Esophagus muscularis mucosa (tissue), 4 donors: Measurements from ENCODE around the gene PRPH2. TPM values are rescaled to one million over a fixed set of nuclear protein-coding genes. Genes with fewer than 3 reads are reported as not detected.

Experiments used
- DNase-seq: peaks from one replicate; pipeline ENCODE4 v3.0.0-alpha.2; 2017; ENCODE audit errors: extremely low spot score
- H3K27ac ChIP-seq, 4 donors: fragments of 200-600 bp; sonication (generic); replicated peaks in 1 of 4; 1 replicate in 3 of 4; 2 replicates in 1 of 4; pipeline ENCODE4 v1.5.1; 2016 to 2019; ENCODE audit warnings: mild to moderate bottlenecking in 1 of 4
- H3K27me3 ChIP-seq, 4 donors: fragments of 200-600 bp; sonication (generic); one replicate each; pipeline versions ENCODE4 v1.5.1 to v1.6.0; 2016 to 2019
- H3K36me3 ChIP-seq, 4 donors: fragments of 200-600 bp; sonication (generic); one replicate each; pipeline ENCODE4 v1.5.1; 2016 to 2019
- H3K4me1 ChIP-seq, 4 donors: fragments of 200-600 bp; sonication (generic); one replicate each; pipeline ENCODE4 v1.5.1; 2016 to 2019
- H3K4me3 ChIP-seq, 4 donors: fragments of 200-600 bp; sonication (generic); 1 replicate in 2 of 4; 2 replicates in 2 of 4; pipeline ENCODE4 v1.5.1; 2016 to 2019; ENCODE audit warnings: mild to moderate bottlenecking in 4 of 4, moderate library complexity in 1 of 4
- H3K9me3 ChIP-seq, 4 donors: fragments of 200-600 bp; sonication (generic); 1 replicate in 3 of 4; 2 replicates in 1 of 4; pipeline ENCODE4 v1.5.1; 2016 to 2019
- EP300 ChIP-seq: sonication (generic); formaldehyde crosslinking; IDR thresholded peaks from one replicate; pipeline ENCODE4 v1.6.1; 2017; ENCODE audit warnings: antibody characterized with exemption
- POLR2A ChIP-seq: fragments of 450-650 bp; IDR thresholded peaks from one replicate; pipeline ENCODE4 v1.6.1; 2017; ENCODE audit warnings: antibody characterized with exemption, moderate library complexity, mild to moderate bottlenecking, low read depth
- POLR2AphosphoS5 ChIP-seq, 2 donors: sonication (generic); formaldehyde crosslinking; IDR thresholded peaks; one replicate each; pipeline ENCODE4 v1.6.1; 2017; ENCODE audit warnings: antibody characterized with exemption in 2 of 2
- WGBS: methylation state at CpG from one replicate; pipeline ENCODE4 v1.1.5; 2018; 5-methylcytosine and 5-hydroxymethylcytosine counted together
- intact Hi-C: fragments of 100-400 bp; cut with DNase I; formaldehyde crosslinking; loops from one replicate; pipeline ENCODE4 v1.15.1; 2023
- total RNA-seq, 4 donors: library from RNA; depleted of rRNA; stranded (reverse); fragments of >200 nt; gene quantifications; one replicate each; pipeline versions ENCODE4 v1.1.0 to v1.2.1, GENCODE V29; 2016
- TF ChIP-seq, protein P1 (sequence below), 3 experiments: fragments of 200-600 bp in 2 of 3; fragments of 450-650 bp in 1 of 3; sonication (generic) in 2 of 3; IDR thresholded peaks; one replicate each; pipeline ENCODE4 v1.5.1; 2017 to 2019; ENCODE audit warnings: antibody characterized with exemption in 3 of 3, mild to moderate bottlenecking in 2 of 3, moderate library complexity in 1 of 3

Gene PRPH2
- total RNA-seq, 4 donors from 2014 or later = 0.42 to 2.0 (median 0.90) TPM

DNA sequence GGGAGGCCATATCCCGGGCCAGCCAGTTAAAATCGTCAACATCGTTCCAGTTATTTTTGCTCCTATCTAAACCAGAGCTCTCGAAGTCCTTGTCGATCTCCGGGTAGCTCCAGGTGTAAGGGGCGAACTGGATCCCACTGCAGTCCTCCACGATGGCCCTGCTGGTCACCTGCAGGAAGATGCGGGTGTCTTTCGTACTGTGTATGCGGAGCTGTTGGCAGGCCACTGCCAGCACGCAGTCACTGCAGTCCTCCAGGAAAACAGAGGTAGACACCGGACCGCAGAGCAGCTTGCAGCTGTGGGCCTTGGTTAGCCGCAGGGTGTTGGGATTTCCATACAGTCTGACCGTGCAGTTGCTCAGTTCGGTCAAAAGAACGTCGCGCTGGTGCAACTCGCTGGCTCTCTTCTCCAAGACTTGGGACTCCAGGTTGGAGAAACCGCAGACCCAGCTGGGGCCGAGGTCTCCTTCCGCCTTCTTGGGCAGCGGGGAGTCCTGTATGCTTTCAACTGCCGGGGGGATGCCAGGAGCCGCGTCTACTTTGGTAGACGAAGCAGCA is 22.8 kb upstream of the PRPH2 start:
- WGBS = 0% methylated on average over 9 of the region's 29 CpGs
- H3K27me3 ChIP-seq = no peaks in the 10 kb centered on the region
- no peak for DNase-seq
- peaks cover 26 to 55% (median 42%) of the 10 kb centered on the region in 4 donors for H3K4me1 ChIP-seq
- no peak for TF ChIP-seq POLR2AphosphoS5 (IDR thresholded peaks at IDR 0.05)
- TF ChIP-seq, protein P1, sequence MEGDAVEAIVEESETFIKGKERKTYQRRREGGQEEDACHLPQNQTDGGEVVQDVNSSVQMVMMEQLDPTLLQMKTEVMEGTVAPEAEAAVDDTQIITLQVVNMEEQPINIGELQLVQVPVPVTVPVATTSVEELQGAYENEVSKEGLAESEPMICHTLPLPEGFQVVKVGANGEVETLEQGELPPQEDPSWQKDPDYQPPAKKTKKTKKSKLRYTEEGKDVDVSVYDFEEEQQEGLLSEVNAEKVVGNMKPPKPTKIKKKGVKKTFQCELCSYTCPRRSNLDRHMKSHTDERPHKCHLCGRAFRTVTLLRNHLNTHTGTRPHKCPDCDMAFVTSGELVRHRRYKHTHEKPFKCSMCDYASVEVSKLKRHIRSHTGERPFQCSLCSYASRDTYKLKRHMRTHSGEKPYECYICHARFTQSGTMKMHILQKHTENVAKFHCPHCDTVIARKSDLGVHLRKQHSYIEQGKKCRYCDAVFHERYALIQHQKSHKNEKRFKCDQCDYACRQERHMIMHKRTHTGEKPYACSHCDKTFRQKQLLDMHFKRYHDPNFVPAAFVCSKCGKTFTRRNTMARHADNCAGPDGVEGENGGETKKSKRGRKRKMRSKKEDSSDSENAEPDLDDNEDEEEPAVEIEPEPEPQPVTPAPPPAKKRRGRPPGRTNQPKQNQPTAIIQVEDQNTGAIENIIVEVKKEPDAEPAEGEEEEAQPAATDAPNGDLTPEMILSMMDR (IDR thresholded peaks at IDR 0.05) = peak in 1 of 3 experiments; percentile 9
- intact Hi-C loops = loop anchor here (5.0 to 10.0 kb wide), 2 partner anchors 80 to 132 kb away; partner anchors contain the start of gene RPL7L1
- peak overlapping the region; percentile 97 to 99 (median 98) for H3K27ac ChIP-seq
- H3K4me3 ChIP-seq = peak overlapping the region; percentile 91 to 98 (median 95)
- no peaks in the 10 kb centered on the region for H3K36me3 ChIP-seq
- no peaks in the 10 kb centered on the region for H3K9me3 ChIP-seq

DNA sequence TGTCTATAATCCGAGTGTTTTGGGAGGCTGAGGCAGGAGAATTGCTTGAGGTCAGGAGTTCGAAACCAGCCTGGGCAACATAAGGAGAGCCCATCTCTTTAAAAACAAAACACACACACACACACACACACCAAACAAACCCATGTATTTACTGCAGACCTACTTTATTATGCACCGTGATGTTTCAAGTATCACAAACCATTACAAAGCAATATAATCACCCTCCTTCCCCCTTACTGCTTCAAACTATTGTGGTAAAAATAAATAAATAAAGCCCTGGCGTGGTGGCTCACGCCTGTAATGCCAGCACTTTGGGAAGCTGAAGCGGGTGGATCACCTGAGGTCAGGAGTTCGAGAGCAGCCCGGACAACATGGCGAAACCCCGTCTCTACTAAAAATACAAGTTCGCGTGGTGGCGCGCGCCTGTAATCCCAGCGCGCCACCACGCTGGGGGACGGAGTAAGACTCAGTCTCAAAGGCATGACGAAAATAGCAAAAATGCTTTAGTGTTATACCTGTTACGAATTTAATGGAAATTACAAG is 22.0 kb upstream of the PRPH2 start:
- DNase-seq = no peak
- peak overlapping the region; percentile 91 to 98 (median 95) for H3K4me3 ChIP-seq
- H3K27me3 ChIP-seq = no peaks in the 10 kb centered on the region
- H3K27ac ChIP-seq = peak overlapping the region; percentile 97 to 99 (median 98)
- no peaks in the 10 kb centered on the region for H3K36me3 ChIP-seq
- WGBS = 60% methylated on average over 21 of the region's 21 CpGs
- intact Hi-C loops = loop anchor here (10.0 kb wide), 1 partner anchor 80 kb away; no protein-coding TSS in a partner anchor
- H3K4me1 ChIP-seq = peaks cover 26 to 53% (median 42%) of the 10 kb centered on the region in 4 donors
- H3K9me3 ChIP-seq = no peaks in the 10 kb centered on the region
- TF ChIP-seq POLR2A (no peak), POLR2AphosphoS5 (IDR thresholded peaks at IDR 0.05) (no peak), EP300 (no peak)
- TF ChIP-seq, protein P1 (IDR thresholded peaks at IDR 0.05) = no peak

DNA sequence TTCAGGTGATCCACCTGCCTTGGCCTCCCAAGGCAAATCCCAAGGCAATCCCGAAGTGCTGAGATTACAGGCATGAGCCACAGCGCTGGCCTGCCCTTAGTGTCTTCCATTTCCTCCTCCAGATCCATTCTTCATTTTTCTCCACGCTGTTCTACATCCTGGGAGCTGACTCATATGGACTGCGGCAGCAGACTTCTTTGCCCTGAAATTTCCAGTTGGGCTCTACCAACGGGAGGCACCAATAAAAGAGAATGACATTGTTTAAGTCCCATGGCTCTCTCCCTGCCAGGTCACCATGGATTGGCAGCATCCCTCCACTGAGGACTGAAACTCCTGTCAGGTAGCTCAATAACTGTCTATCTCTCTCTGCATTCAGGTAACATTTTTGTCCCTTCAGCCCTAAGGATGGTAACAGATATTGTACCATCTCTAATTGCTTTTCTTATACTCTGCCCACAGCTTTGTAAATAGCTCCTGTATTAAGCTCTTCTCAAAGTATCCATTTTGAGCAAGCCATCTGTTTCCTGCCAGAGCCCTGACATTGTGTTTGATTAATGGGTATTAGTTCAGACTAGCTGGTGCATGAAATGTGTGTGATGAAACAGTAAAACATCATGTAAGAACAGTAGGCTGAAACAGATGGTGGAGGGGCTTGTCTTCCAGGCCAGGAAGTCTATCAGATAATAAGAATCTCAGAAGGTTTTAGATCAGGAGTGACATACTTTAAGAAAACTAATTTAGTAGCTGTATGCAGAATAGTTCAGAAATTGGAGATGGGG is 19.9 kb upstream of the PRPH2 start:
- intact Hi-C loops = loop anchor here (10.0 kb wide), 1 partner anchor 82 kb away; no protein-coding TSS in a partner anchor

DNA sequence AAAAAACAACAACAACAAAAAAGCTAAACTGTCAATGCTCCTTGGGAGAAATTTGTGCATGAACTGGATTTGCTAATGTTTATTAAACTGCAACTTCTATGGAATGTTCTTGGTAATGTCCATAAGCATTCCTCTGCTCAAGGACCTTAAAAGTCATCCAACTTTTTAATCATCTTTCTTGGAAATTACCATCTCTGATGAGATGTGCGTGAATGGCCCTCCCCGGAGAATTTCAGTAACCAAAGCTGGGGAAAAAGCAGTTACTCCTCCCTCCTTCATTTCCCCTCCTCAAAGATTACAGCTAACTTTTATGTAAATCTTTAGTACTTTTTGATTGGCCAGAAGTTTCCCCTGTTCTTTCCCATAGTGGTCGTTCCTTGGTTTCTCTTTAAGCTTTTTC is 18.3 kb upstream of the PRPH2 start:
- TF ChIP-seq EP300 (no peak), POLR2AphosphoS5 (IDR thresholded peaks at IDR 0.05) (no peak), POLR2A (no peak)
- TF ChIP-seq, protein P1 (IDR thresholded peaks at IDR 0.05) = no peak
- Histone ChIP-seq H3K27me3 (peaks cover 0 to under 1% (median 0%) of the 10 kb centered on the region in 4 donors), H3K36me3 (no peaks in the 10 kb centered on the region), H3K4me1 (peaks cover 16 to 35% (median 26%) of the 10 kb centered on the region in 4 donors), H3K4me3 (no peak overlapping the region), H3K27ac (no peak overlapping the region), H3K9me3 (no peaks in the 10 kb centered on the region)
- DNase-seq = no peak
- 64% methylated on average over 3 of the region's 3 CpGs for WGBS
- intact Hi-C loops = loop anchor here (10.0 kb wide), 1 partner anchor 84 kb away; no protein-coding TSS in a partner anchor

More for the DNA sequence above, 19.9 kb upstream of the PRPH2 start:
- 71% methylated on average over 5 of the region's 5 CpGs for WGBS
- Histone ChIP-seq H3K4me1 (peaks cover 16 to 35% (median 26%) of the 10 kb centered on the region in 4 donors), H3K4me3 (no peak overlapping the region), H3K9me3 (no peaks in the 10 kb centered on the region), H3K27ac (no peak overlapping the region), H3K27me3 (no peaks in the 10 kb centered on the region), H3K36me3 (no peaks in the 10 kb centered on the region)
- TF ChIP-seq POLR2A (no peak), POLR2AphosphoS5 (IDR thresholded peaks at IDR 0.05) (no peak), EP300 (no peak)
- TF ChIP-seq, protein P1 (IDR thresholded peaks at IDR 0.05) = no peak
- DNase-seq = no peak
